ENCODE measurements around the gene IL18R1. TPM values are rescaled to one million over a fixed set of nuclear protein-coding genes. Genes with fewer than 3 reads are reported as not detected.

The IL18R1 gene
- polyA plus RNA-seq, 1 experiment, result not detected

GRCh38 chr2:102387763-102388546, 32.4 kb downstream of the IL18R1 start:
- ChIA-PET CTCF (no interaction called here), POLR2A (no interaction called here)
- no peaks in the 10 kb centered on the region for H3K36me3 ChIP-seq (ENCODE audit: control insufficient read depth, insufficient read depth, low read length)
- TF ChIP-seq CTCF (IDR thresholded peaks at IDR 0.05; ENCODE audit: insufficient read depth, low read depth, low read length), result no peak
- DNase-seq (ENCODE audit: low read depth), result no peak
- H3K27me3 ChIP-seq (ENCODE audit: control insufficient read depth, insufficient read depth, low read length), result no peaks in the 10 kb centered on the region; the same call in 1 of the 2 replicates
- no peak overlapping the region for H3K4me3 ChIP-seq (ENCODE audit: low read depth, low read length)

- H3K4me3 ChIP-seq (ENCODE audit: low read depth, low read length), result no peak overlapping the region
- POLR2A ChIA-PET, result no interaction called here
- no peak for TF ChIP-seq CTCF (IDR thresholded peaks at IDR 0.05; ENCODE audit: insufficient read depth, low read depth, low read length)
- H3K36me3 ChIP-seq (ENCODE audit: control insufficient read depth, insufficient read depth, low read length), result no peaks in the 10 kb centered on the region
- H3K27me3 ChIP-seq (ENCODE audit: control insufficient read depth, insufficient read depth, low read length), result no peaks in the 10 kb centered on the region; the same call in 1 of the 2 replicates
- CTCF ChIA-PET, result no interaction called here
- DNase-seq (ENCODE audit: low read depth), result no peak
These were observed 36.0 kb downstream of the IL18R1 start for GRCh38 chr2:102391565-102391964.

- H3K27me3 ChIP-seq (ENCODE audit: control insufficient read depth, insufficient read depth, low read length), result no peaks in the 10 kb centered on the region; the same call in 1 of the 2 replicates
- DNase-seq (ENCODE audit: low read depth), result no peak
- H3K4me3 ChIP-seq (ENCODE audit: low read depth, low read length), result no peak overlapping the region
- no peak for TF ChIP-seq CTCF (IDR thresholded peaks at IDR 0.05; ENCODE audit: insufficient read depth, low read depth, low read length)
- CTCF ChIA-PET, result no interaction called here
- POLR2A ChIA-PET, result no interaction called here
- no peaks in the 10 kb centered on the region for H3K36me3 ChIP-seq (ENCODE audit: control insufficient read depth, insufficient read depth, low read length)
These were observed 36.5 kb downstream of the IL18R1 start for GRCh38 chr2:102392096-102392495.

- ChIA-PET CTCF (no interaction called here), POLR2A (no interaction called here)
- H3K4me3 ChIP-seq (ENCODE audit: low read depth, low read length), result no peak overlapping the region
These were observed 37.3 kb downstream of the IL18R1 start for GRCh38 chr2:102392942-102393341.

GRCh38 chr2:102396012-102396411, 40.4 kb downstream of the IL18R1 start:
- H3K27me3 ChIP-seq (ENCODE audit: control insufficient read depth, insufficient read depth, low read length), result no peaks in the 10 kb centered on the region; the same call in 1 of the 2 replicates
- CTCF ChIA-PET, result no interaction called here

More at GRCh38 chr2:102392942-102393341, 37.3 kb downstream of the IL18R1 start:
- no peak for DNase-seq (ENCODE audit: low read depth)
- no peak for TF ChIP-seq CTCF (IDR thresholded peaks at IDR 0.05; ENCODE audit: insufficient read depth, low read depth, low read length)
- H3K27me3 ChIP-seq (ENCODE audit: control insufficient read depth, insufficient read depth, low read length), result no peaks in the 10 kb centered on the region
- H3K36me3 ChIP-seq (ENCODE audit: control insufficient read depth, insufficient read depth, low read length), result no peaks in the 10 kb centered on the region

More at GRCh38 chr2:102396012-102396411, 40.4 kb downstream of the IL18R1 start:
- TF ChIP-seq CTCF (IDR thresholded peaks at IDR 0.05; ENCODE audit: insufficient read depth, low read depth, low read length), result no peak
- Histone ChIP-seq H3K4me3 (ENCODE audit: low read depth, low read length) (no peak overlapping the region), H3K36me3 (ENCODE audit: control insufficient read depth, insufficient read depth, low read length) (no peaks in the 10 kb centered on the region)
- no peak for DNase-seq (ENCODE audit: low read depth)
- POLR2A ChIA-PET, result no interaction called here

All from BJ (cell line).